Measurements from ENCODE around the gene ZNF644.
"Not testable (repeated sequence)": the region's sequence is repeated elsewhere in the genome, so short reads cannot be mapped to it uniquely, and the experiment has no call there.

ZNF644 gene

DNA sequence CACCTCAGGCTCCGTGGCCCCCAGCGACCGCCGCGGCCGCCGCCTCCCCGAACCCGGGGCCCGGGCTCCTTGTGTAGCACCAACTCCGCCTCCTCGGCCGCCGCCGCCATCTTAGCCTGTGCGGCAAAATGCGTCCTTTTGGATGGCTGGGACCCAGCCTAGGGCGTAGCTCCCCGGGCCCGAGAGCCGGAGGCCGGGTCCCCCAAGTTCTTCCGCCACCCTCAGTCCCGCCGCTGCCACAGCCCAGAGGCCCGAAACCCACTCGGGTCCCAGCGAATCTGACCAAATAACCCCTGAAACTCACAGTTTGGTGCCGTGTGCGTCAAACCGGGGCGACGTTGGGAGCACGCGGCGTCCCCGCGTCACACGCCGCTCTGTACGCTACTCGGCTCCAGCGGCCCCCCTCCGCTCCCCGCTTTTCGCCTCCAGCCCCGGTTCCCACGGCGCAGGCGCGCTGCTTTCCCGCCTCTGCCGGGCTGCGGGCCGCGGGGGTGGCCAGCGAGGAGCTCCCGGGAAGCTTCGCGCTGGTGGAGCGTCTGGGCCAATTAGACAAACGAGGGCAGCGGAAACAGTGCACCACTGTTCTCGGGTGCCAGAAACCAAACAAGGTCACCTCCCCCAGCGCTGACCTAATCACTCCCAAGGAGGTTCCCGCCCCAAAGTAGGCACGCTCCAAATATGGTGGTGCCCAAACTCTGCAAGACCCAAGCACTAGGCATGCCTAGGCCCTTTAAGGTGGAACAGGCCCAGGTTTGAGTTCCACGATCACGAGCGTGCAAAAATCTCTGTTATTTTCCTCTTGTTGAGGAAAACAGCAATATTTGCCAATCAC is at the start of gene ZNF644:
TSS of gene ZNF644 (minus strand) at position 350 of the 832 bp plus-strand sequence. CDS start 39,682 bp downstream, outside the sequence.
- Histone ChIP-seq H3K36me3 (ENCODE audit: control insufficient read depth in 1 of 2, insufficient read depth in 2 of 2, low read length in 2 of 2) (peaks cover 0 to 5% of the 10 kb centered on the region in 2 donors), H3K4me3 (ENCODE audit: low read depth in 1 of 2, low read length in 2 of 2) (peak within 1 kb of the TSS; percentile 75 to 84), H3K4me1 (ENCODE audit: control insufficient read depth in 1 of 2, insufficient read depth in 2 of 2, low read length in 2 of 2) (peaks cover 8 to 34% of the 10 kb centered on the region in 2 donors), H3K9me3 (ENCODE audit: control insufficient read depth in 1 of 2, low read length in 2 of 2) (no peaks in the 10 kb centered on the region), H3K27me3 (ENCODE audit: low read depth, low read length) (no peaks in the 10 kb centered on the region), H3K27ac (ENCODE audit: low read length) (peak within 1 kb of the TSS; percentile 94)

DNA sequence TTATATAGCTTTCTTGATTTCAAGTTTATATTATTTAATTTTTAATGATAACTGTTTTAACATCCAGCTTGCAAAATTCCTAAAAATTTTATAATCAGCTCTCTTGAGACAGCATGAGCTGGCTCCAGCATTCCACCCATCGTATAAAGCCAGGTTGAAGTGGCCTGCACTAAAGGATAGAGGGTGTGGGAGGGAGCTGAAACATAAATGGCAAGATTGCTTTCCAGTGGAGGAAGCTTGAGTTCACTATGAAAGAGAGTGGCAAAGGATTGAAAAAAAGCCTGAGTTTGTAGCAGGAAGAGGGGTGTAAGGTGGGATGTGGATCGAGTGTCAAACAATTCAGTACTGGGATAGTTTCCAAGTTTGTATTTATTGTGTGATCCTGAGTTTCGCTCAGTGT is 48.5 kb upstream of the ZNF644 start:
- Histone ChIP-seq H3K27me3 (ENCODE audit: low read depth, low read length) (no peaks in the 10 kb centered on the region), H3K4me3 (ENCODE audit: low read depth in 1 of 2, low read length in 2 of 2) (peak overlapping the region; percentile 41 to 46), H3K9me3 (ENCODE audit: control insufficient read depth in 1 of 2, low read length in 2 of 2) (no peaks in the 10 kb centered on the region), H3K4me1 (ENCODE audit: control insufficient read depth in 1 of 2, insufficient read depth in 2 of 2, low read length in 2 of 2) (no peaks in the 10 kb centered on the region), H3K27ac (ENCODE audit: low read length) (no peak overlapping the region), H3K36me3 (ENCODE audit: control insufficient read depth in 1 of 2, insufficient read depth in 2 of 2, low read length in 2 of 2) (no peaks in the 10 kb centered on the region)

DNA sequence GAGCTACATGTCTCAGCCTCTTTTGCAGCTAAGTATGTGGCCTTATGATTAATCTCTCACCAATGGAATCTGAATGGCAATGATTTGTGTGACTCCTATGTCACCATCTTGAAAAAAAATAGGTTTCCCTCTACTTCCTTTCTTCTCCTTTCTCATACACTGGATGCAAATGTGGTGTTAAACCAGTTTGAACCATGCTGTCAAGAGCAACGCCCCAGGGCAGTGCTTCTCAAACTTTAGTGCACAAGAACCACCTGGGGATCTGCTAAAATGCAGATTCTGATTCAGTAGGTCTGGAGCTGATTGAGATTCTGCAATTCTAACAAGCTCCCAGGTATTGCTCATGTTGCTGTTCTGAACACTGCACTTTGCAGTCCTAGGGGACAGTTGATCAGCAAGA is 44.7 kb upstream of the ZNF644 start:
- Histone ChIP-seq H3K9me3 (ENCODE audit: control insufficient read depth in 1 of 2, low read length in 2 of 2) (no peaks in the 10 kb centered on the region), H3K4me1 (ENCODE audit: control insufficient read depth in 1 of 2, insufficient read depth in 2 of 2, low read length in 2 of 2) (no peaks in the 10 kb centered on the region), H3K27ac (ENCODE audit: low read length) (no peak overlapping the region), H3K36me3 (ENCODE audit: control insufficient read depth in 1 of 2, insufficient read depth in 2 of 2, low read length in 2 of 2) (no peaks in the 10 kb centered on the region), H3K4me3 (ENCODE audit: low read depth in 1 of 2, low read length in 2 of 2) (no peak overlapping the region), H3K27me3 (ENCODE audit: low read depth, low read length) (no peaks in the 10 kb centered on the region)

DNA sequence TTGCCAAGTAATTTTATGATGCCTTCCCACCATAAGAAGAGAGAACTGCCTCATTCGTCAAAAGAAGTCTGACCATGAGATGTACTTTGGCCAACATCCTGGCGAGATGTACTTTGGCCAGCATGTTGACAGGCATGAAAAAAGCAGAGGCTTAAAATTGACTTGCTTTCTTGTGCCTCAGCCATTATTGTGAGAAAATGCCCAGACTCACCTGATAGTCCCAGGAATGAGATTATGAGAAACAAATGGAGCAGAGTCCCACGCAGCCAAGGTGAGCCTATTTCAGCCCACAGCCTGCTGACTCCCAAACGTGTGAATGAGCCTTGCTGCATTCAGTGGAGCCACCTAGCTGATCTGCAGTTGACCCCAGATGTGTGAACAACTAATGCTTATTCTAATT is 43.5 kb upstream of the ZNF644 start:
- no peak overlapping the region for H3K4me3 ChIP-seq (ENCODE audit: low read depth in 1 of 2, low read length in 2 of 2)
- no peaks in the 10 kb centered on the region for H3K9me3 ChIP-seq (ENCODE audit: control insufficient read depth in 1 of 2, low read length in 2 of 2)
- H3K36me3 ChIP-seq (ENCODE audit: control insufficient read depth in 1 of 2, insufficient read depth in 2 of 2, low read length in 2 of 2): no peaks in the 10 kb centered on the region
- no peaks in the 10 kb centered on the region for H3K4me1 ChIP-seq (ENCODE audit: control insufficient read depth in 1 of 2, insufficient read depth in 2 of 2, low read length in 2 of 2)
- H3K27ac ChIP-seq (ENCODE audit: low read length): no peak overlapping the region
- no peaks in the 10 kb centered on the region for H3K27me3 ChIP-seq (ENCODE audit: low read depth, low read length)

DNA sequence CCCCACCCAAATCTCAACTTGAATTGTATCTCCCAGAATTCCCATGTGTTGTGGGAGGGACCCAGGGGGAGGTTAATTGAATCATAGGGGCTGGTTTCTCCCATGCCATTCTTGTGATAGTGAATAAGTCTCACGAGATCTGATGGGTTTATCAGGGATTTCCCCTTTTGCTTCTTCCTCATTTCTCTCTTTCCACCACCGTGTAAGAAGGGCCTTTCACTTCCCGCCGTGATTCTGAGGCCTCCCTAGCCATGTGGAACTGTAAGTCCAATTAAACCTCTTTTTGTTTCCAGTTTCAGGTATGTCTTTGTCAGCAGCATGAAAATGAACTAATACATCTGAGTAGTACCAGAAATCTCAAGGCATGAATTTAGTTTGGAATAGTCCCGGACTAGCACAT is 41.6 kb upstream of the ZNF644 start:
- H3K27me3 ChIP-seq (ENCODE audit: low read depth, low read length); H3K4me3 ChIP-seq (ENCODE audit: low read depth in 1 of 2, low read length in 2 of 2); H3K36me3 ChIP-seq (ENCODE audit: control insufficient read depth in 1 of 2, insufficient read depth in 2 of 2, low read length in 2 of 2); H3K4me1 ChIP-seq (ENCODE audit: control insufficient read depth in 1 of 2, insufficient read depth in 2 of 2, low read length in 2 of 2); H3K27ac ChIP-seq (ENCODE audit: low read length); H3K9me3 ChIP-seq (ENCODE audit: control insufficient read depth in 1 of 2, low read length in 2 of 2): not testable (repeated sequence)

DNA sequence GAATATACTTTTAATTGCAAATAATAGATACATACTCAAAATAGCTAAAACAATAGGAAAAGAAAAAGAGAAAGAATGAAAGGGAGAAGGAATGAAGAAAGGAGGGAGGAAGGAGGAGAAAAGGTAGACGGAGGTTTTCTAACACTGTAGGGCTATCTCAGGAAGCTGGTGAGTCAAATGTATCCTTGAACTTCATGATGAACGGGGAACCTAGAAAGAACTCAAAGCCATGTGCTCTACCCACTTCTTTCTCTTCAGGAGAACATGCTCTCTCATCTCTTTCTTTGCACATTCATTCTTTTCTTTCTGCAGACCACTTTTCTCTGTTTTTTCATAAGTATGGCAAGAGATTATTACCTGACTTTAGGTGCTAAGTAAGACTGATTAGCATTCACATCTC is 37.3 kb upstream of the ZNF644 start:
- no peak overlapping the region for H3K4me3 ChIP-seq (ENCODE audit: low read depth in 1 of 2, low read length in 2 of 2)

DNA sequence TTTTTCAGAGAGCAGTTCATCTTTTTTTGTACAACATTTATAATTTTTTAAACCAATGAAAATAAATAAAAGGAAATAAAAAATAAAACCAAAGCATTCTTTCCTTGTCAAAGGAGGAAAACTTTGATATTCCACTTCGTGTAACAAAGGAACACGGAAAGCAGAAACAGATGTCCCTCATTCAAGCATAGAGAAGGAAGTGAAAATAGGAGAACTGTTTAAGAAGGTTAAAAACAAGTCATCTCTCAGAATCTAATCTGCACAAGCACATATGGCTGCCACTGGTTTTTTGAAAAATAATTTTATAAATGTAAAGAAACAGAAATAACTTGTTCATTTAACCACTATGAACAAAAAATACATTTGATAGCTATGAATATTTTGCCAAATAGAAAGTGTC is 35.9 kb upstream of the ZNF644 start:
- Histone ChIP-seq H3K27ac (ENCODE audit: low read length) (no peak overlapping the region), H3K36me3 (ENCODE audit: control insufficient read depth in 1 of 2, insufficient read depth in 2 of 2, low read length in 2 of 2) (no peaks in the 10 kb centered on the region), H3K4me3 (ENCODE audit: low read depth in 1 of 2, low read length in 2 of 2) (no peak overlapping the region), H3K4me1 (ENCODE audit: control insufficient read depth in 1 of 2, insufficient read depth in 2 of 2, low read length in 2 of 2) (no peaks in the 10 kb centered on the region), H3K9me3 (ENCODE audit: control insufficient read depth in 1 of 2, low read length in 2 of 2) (no peaks in the 10 kb centered on the region), H3K27me3 (ENCODE audit: low read depth, low read length) (no peaks in the 10 kb centered on the region)

More for the DNA sequence above, 37.3 kb upstream of the ZNF644 start:
- no peaks in the 10 kb centered on the region for H3K9me3 ChIP-seq (ENCODE audit: control insufficient read depth in 1 of 2, low read length in 2 of 2)
- no peaks in the 10 kb centered on the region for H3K27me3 ChIP-seq (ENCODE audit: low read depth, low read length)
- H3K27ac ChIP-seq (ENCODE audit: low read length): no peak overlapping the region
- H3K36me3 ChIP-seq (ENCODE audit: control insufficient read depth in 1 of 2, insufficient read depth in 2 of 2, low read length in 2 of 2): no peaks in the 10 kb centered on the region
- no peaks in the 10 kb centered on the region for H3K4me1 ChIP-seq (ENCODE audit: control insufficient read depth in 1 of 2, insufficient read depth in 2 of 2, low read length in 2 of 2)

DNA sequence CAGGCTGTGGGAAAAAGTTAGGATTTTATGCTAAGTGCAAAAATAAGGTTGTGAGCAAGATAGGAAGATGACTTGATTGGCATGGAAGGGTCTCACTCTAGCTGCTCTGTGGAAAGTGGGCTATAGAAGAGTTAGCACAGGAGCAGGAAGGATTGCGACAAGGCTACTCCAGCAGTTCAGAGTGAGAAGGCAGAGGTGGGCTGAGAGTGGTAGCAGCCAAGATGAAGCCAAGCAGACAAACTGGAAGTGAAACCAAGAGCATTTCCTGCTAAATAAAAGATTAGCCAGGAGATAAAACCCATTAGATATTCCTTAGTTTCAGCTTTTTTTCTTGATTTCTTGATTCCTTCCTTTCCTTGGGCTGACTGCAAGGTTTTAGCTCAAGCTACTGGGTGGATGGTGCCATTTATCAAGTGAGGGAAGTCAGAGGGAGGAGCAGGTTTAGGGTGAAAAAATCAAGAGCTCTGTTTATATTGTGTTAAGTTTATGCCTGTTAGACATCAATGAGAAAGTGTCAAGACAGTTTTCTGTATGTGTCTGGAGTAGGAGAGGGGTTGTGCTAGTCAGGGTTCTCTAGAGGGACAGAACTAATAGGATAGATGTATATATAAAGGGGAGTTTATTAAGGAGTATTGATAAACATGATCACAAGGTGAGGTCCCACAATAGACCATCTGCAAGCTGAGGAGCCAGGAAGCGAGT is 33.1 kb upstream of the ZNF644 start:
- no peak overlapping the region for H3K27ac ChIP-seq (ENCODE audit: low read length)
- no peak overlapping the region for H3K4me3 ChIP-seq (ENCODE audit: low read depth in 1 of 2, low read length in 2 of 2)
- no peaks in the 10 kb centered on the region for H3K9me3 ChIP-seq (ENCODE audit: control insufficient read depth in 1 of 2, low read length in 2 of 2)
- H3K4me1 ChIP-seq (ENCODE audit: control insufficient read depth in 1 of 2, insufficient read depth in 2 of 2, low read length in 2 of 2): no peaks in the 10 kb centered on the region
- no peaks in the 10 kb centered on the region for H3K36me3 ChIP-seq (ENCODE audit: control insufficient read depth in 1 of 2, insufficient read depth in 2 of 2, low read length in 2 of 2)
- no peaks in the 10 kb centered on the region for H3K27me3 ChIP-seq (ENCODE audit: low read depth, low read length)

DNA sequence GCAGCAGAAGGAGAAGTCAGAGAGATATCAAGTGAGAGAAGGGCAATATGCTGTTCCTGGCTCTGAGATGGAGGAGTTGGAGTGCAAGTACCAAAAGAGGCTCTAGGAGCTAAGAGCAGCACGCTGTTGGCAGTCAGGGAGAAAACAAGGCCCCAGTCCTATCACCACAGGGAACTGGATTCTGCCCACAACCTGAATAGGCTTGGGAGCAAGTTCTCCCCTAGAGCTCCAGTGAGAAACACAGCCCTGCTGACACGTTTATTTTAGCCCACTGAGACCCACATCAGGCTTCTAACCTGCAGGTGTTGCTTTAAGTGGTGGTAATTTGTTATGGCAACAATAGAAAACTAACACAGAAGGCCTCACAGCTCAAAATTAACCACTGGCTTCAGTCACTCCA is 31.8 kb upstream of the ZNF644 start:
- Histone ChIP-seq H3K27me3 (ENCODE audit: low read depth, low read length) (no peaks in the 10 kb centered on the region), H3K4me3 (ENCODE audit: low read depth in 1 of 2, low read length in 2 of 2) (no peak overlapping the region), H3K4me1 (ENCODE audit: control insufficient read depth in 1 of 2, insufficient read depth in 2 of 2, low read length in 2 of 2) (no peaks in the 10 kb centered on the region), H3K36me3 (ENCODE audit: control insufficient read depth in 1 of 2, insufficient read depth in 2 of 2, low read length in 2 of 2) (no peaks in the 10 kb centered on the region), H3K9me3 (ENCODE audit: control insufficient read depth in 1 of 2, low read length in 2 of 2) (no peaks in the 10 kb centered on the region), H3K27ac (ENCODE audit: low read length) (no peak overlapping the region)

DNA sequence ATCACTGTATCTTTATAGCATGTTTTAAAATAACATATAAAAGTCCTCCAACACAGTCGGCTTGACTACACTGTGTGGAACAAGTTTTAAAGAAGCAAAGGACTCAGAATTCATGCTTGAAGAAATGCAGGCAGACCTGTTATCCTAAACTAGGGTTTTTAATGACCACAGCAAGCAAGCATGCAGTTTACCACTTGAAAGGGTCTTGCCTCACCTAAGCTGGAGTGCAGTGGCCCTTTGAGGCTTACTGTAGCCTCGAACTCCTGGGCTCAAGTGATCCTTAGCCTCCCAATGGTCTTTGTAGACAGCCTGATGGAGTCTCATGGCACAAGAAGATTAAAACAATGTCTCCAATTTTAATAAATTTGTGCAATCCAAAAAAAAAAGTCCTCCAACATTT is 27.7 kb upstream of the ZNF644 start:
- H3K4me3 ChIP-seq (ENCODE audit: low read depth in 1 of 2, low read length in 2 of 2); H3K36me3 ChIP-seq (ENCODE audit: control insufficient read depth in 1 of 2, insufficient read depth in 2 of 2, low read length in 2 of 2); H3K27me3 ChIP-seq (ENCODE audit: low read depth, low read length); H3K27ac ChIP-seq (ENCODE audit: low read length); H3K9me3 ChIP-seq (ENCODE audit: control insufficient read depth in 1 of 2, low read length in 2 of 2); H3K4me1 ChIP-seq (ENCODE audit: control insufficient read depth in 1 of 2, insufficient read depth in 2 of 2, low read length in 2 of 2): not testable (repeated sequence)

DNA sequence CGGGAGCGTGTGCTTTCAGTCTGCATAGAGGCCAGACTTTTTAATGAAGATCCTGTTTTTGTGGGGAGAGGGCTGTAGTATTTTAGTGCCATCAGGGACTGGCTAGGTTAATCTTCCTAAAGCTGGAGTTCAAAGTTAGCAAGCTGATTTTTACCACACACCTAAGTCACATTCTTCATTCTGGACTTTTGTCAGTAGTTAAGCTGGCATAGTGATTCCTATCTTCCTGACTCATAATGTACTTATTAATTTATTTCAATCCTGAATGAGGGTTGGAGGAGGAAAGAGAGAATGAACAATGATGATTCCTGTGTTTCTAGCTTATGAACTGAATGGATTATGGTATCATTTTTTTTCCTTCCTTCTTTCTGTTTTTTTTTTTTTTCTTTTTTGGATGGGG is 24.9 kb upstream of the ZNF644 start:
- Histone ChIP-seq H3K36me3 (ENCODE audit: control insufficient read depth in 1 of 2, insufficient read depth in 2 of 2, low read length in 2 of 2) (no peaks in the 10 kb centered on the region), H3K27me3 (ENCODE audit: low read depth, low read length) (no peaks in the 10 kb centered on the region), H3K9me3 (ENCODE audit: control insufficient read depth in 1 of 2, low read length in 2 of 2) (peaks cover 0 to 9% of the 10 kb centered on the region in 2 donors), H3K4me3 (ENCODE audit: low read depth in 1 of 2, low read length in 2 of 2) (no peak overlapping the region), H3K27ac (ENCODE audit: low read length) (no peak overlapping the region), H3K4me1 (ENCODE audit: control insufficient read depth in 1 of 2, insufficient read depth in 2 of 2, low read length in 2 of 2) (no peaks in the 10 kb centered on the region)
